ENCODE data around the gene GBP5. TPM values are rescaled to one million over a fixed set of nuclear protein-coding genes. Genes with fewer than 3 reads are reported as not detected.
"Not testable (repeated sequence)": the region's sequence is repeated elsewhere in the genome, so short reads cannot be mapped to it uniquely, and the experiment has no call there.

Gene GBP5, protein sequence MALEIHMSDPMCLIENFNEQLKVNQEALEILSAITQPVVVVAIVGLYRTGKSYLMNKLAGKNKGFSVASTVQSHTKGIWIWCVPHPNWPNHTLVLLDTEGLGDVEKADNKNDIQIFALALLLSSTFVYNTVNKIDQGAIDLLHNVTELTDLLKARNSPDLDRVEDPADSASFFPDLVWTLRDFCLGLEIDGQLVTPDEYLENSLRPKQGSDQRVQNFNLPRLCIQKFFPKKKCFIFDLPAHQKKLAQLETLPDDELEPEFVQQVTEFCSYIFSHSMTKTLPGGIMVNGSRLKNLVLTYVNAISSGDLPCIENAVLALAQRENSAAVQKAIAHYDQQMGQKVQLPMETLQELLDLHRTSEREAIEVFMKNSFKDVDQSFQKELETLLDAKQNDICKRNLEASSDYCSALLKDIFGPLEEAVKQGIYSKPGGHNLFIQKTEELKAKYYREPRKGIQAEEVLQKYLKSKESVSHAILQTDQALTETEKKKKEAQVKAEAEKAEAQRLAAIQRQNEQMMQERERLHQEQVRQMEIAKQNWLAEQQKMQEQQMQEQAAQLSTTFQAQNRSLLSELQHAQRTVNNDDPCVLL
- 100 to 1,000 TPM; 135 to 209 TPM for total RNA-seq

DNA sequence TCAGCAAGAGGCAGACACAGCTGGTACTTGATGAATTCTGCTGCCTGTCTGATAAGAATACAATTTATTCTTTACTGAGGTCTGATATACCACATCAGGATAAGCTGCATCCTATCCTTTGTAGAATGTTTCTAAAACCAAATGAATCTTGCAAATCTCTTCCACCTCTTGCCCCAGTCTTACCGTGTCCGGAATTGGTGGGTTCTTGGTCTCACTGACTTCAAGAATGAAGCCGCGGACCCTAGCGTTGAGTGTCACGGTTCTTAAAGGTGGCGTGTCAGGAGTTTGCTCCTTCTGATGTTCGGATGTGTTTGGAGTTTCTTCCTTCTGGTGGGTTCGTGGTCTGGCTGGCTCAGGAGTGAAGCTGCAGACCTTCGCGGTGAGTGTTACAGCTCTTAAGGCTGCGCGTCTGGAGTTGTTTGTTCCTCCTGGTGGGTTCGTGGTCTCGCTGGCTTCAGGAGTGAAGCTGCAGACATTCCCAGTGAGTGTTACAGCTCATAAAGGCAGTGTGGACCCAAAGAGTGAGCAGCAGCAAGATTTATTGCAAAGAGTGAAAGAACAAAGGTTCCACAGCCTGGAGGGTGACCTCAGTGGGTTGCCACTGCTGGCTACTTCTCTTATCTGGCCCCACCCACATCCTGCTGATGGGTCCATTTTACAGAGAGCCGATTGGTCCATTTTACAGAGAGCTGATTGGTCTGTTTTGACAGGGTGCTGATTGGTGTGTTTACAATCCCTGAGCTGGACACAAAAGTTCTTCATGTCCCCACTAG lies at the start of gene GBP5:
GBP5 (minus strand) TSS at position 592 of the 773 bp plus-strand sequence. CDS start 3,305 bp downstream, outside the sequence.
- H3K9me3 Mint-ChIP-seq; H3K27me3 Mint-ChIP-seq (ENCODE audit: low read depth): not testable (repeated sequence)
- Mint-ChIP-seq H3K36me3 (ENCODE audit: insufficient read depth in 2 of 2) (peaks cover 26 to 36% of the 10 kb centered on the region in 2 donors), H3K4me1 (ENCODE audit: low read depth) (peaks cover 73% of the 10 kb centered on the region), H3K27ac (peak within 1 kb of the TSS; percentile 99), H3K4me3 (peak within 1 kb of the TSS; percentile 97 to 98)
- ATAC-seq (replicated peaks in 1 of 2) (peak; percentile 71 to 75), DNase-seq (peak; percentile 74 to 77)

DNA sequence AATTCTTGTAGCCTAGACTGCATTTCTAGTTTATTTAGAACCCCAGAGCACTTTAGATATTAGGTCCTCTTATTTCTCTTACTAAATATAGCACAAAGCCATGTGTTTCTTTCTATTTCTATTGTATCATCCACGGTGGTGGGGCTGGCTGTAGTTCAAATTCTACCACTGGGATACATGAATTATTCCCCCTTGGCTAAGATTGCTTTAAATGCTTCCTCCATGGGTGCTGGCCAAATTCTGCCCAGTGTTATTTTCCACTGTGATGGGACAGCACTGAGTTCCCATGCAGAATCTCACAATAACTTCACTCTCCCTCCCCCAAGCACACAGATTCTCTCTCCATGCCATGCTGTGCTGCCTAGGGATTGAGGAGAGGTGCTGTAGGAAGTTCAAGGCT lies 49.7 kb upstream of the GBP5 start:
- H3K27me3 Mint-ChIP-seq (ENCODE audit: low read depth), result no peaks in the 10 kb centered on the region
- DNase-seq (no peak), ATAC-seq (replicated peaks in 1 of 2) (no peak)
- H3K9me3 Mint-ChIP-seq, result peaks cover 12 to 20% of the 10 kb centered on the region in 2 donors
- H3K36me3 Mint-ChIP-seq (ENCODE audit: insufficient read depth in 2 of 2), result peaks cover 14 to 23% of the 10 kb centered on the region in 2 donors
- H3K4me3 Mint-ChIP-seq, result no peak overlapping the region
- no peaks in the 10 kb centered on the region for H3K4me1 Mint-ChIP-seq (ENCODE audit: low read depth)
- H3K27ac Mint-ChIP-seq, result no peak overlapping the region

DNA sequence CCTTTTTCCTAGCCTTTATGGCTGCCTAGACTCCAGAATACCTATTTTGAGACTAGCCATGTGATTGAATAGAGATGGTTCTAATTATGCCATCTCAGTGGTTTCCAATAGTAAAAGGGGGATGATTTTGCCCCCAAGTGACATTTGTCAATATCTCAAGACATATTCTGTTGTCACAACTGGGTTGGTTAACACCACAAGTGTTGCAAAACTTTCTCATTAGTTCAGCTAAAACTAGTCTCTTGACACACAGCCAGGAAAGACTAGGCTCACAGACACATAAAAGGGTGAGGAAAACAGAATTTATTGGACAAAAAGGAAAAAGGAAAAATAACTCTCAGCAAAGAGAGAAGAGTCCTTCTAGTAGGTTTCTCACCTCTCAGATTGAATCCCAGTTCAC lies 39.9 kb upstream of the GBP5 start:
- ATAC-seq (replicated peaks in 1 of 2), result no peak
- peaks cover 17 to 18% of the 10 kb centered on the region in 2 donors for H3K9me3 Mint-ChIP-seq
- peaks cover 36% of the 10 kb centered on the region for H3K4me1 Mint-ChIP-seq (ENCODE audit: low read depth)
- DNase-seq, result no peak
- H3K4me3 Mint-ChIP-seq, result no peak overlapping the region
- H3K27ac Mint-ChIP-seq, result peak overlapping the region; percentile 76
- no peaks in the 10 kb centered on the region for H3K27me3 Mint-ChIP-seq (ENCODE audit: low read depth)
- peaks cover 18 to 19% of the 10 kb centered on the region in 2 donors for H3K36me3 Mint-ChIP-seq (ENCODE audit: insufficient read depth in 2 of 2)

DNA sequence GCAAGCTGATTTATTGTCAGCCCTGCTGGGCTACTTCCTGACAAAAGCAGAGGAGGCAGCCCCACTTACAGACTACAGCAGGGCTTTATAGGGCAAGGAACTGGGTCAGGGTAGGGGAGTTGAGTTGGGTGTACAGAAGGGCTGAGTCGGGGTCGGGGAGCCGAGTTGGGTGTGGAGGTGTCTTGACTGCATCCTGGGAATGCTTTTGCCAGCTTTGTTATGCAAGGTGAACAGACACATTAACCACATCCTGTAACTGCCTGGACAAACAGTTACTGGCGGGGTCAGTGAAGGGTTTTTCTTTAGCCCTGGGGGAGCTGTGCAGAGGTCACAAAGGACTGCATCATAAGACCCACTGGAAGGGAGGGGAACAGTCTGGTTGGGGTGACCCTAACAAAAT lies 39.1 kb upstream of the GBP5 start:
- Mint-ChIP-seq H3K9me3 (peaks cover 13% of the 10 kb centered on the region in 2 donors), H3K4me1 (ENCODE audit: low read depth) (peaks cover 41% of the 10 kb centered on the region), H3K4me3 (peak overlapping the region; percentile 18 to 80), H3K27ac (peak overlapping the region; percentile 97), H3K27me3 (ENCODE audit: low read depth) (no peaks in the 10 kb centered on the region), H3K36me3 (ENCODE audit: insufficient read depth in 2 of 2) (peaks cover 15 to 16% of the 10 kb centered on the region in 2 donors)
- ATAC-seq (replicated peaks in 1 of 2) (no peak), DNase-seq (no peak)

DNA sequence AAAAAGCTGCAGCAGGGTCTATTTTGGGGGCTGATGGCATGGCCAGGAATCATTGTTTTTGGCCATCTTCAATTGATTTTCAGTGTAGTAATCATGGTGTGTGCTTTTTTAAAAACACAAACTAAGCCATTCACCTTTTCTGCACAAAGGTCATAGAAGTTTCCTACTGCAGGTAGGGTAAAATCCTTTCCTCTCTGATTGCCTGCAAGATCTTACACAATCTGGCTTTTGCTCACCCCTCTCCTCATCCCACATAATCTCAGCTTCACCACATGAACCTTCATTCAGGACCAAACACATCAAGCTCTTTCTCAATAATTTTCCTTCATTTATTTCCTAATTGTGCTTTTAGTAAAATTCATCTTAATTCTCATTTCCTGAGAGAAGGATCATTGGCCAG lies 38.3 kb upstream of the GBP5 start:
- ATAC-seq (replicated peaks in 1 of 2), result peak; percentile 42 to 47
- peak overlapping the region; percentile 97 for H3K27ac Mint-ChIP-seq
- H3K4me1 Mint-ChIP-seq (ENCODE audit: low read depth), result peaks cover 44% of the 10 kb centered on the region
- peak overlapping the region; percentile 56 to 80 for H3K4me3 Mint-ChIP-seq
- no peaks in the 10 kb centered on the region for H3K27me3 Mint-ChIP-seq (ENCODE audit: low read depth)
- H3K9me3 Mint-ChIP-seq, result peaks cover 13% of the 10 kb centered on the region in 2 donors
- DNase-seq, result no peak
- H3K36me3 Mint-ChIP-seq (ENCODE audit: insufficient read depth in 2 of 2), result peaks cover 15 to 16% of the 10 kb centered on the region in 2 donors

DNA sequence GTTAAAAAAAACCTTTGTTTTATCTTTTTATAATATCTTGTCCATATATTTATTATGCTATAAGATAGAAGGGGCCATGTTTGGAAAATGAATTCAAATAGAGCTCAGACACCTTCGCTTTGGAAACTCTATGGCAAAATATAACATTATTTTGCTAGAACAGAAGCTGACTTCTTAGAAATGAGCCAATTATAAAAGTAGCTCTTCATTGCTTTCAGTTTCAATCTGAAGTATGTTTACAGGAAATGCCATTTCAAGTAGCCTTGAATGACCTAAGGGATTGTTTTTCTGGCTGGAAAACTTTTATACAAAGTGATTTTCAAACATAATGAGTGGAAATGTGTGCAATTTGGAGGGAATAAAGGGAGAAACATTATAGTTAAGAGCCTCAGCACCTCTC lies 37.8 kb upstream of the GBP5 start:
- Mint-ChIP-seq H3K9me3 (peaks cover 13% of the 10 kb centered on the region in 2 donors), H3K27me3 (ENCODE audit: low read depth) (no peaks in the 10 kb centered on the region), H3K36me3 (ENCODE audit: insufficient read depth in 2 of 2) (peaks cover 15 to 16% of the 10 kb centered on the region in 2 donors), H3K27ac (peak overlapping the region; percentile 97), H3K4me1 (ENCODE audit: low read depth) (peaks cover 49% of the 10 kb centered on the region), H3K4me3 (peak overlapping the region; percentile 56 to 80)
- DNase-seq, result no peak
- ATAC-seq (replicated peaks in 1 of 2), result peak; percentile 74 to 76

DNA sequence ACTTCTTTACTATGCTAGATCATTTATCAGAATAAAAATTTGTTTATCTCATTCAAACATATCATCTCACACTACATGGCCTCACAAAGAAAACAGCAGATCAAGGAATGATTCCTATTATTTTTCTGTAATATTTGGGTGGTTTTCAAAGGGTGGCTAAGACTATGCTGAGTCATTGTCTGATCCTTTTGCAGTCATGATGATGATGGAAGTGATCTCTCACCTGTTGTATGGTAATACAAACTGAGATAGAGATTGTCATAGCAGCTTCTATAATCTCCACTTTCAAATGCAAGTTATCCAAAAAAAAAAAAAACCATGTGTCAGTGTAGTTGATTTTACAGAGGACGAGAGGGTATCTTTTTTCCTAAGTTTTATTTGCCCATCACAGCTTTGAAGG lies 37.2 kb upstream of the GBP5 start:
- peak; percentile 59 to 62 for ATAC-seq (replicated peaks in 1 of 2)
- peaks cover 55% of the 10 kb centered on the region for H3K4me1 Mint-ChIP-seq (ENCODE audit: low read depth)

DNA sequence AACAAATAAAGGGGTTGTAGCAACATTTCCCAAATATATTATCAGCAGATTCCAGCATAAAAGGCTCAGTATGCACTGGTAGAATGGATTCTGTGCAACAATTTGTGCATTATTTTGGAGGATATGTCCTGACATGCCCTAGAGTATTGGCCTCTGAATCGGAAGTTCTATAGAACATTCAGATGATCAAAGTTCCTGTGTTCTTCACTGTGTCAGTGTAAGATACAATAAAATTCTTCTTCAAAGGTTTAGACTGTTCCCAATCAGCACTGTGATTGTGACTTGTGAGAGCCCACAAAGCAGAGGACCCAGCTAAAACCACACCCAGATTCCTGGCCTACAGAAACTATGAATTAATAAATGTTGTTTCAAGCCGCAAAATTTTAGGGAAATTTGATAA lies 33.6 kb upstream of the GBP5 start:
- Mint-ChIP-seq H3K4me3 (no peak overlapping the region), H3K4me1 (ENCODE audit: low read depth) (peaks cover 56% of the 10 kb centered on the region), H3K36me3 (ENCODE audit: insufficient read depth in 2 of 2) (peaks cover 5 to 13% of the 10 kb centered on the region in 2 donors), H3K9me3 (peaks cover 9 to 10% of the 10 kb centered on the region in 2 donors), H3K27ac (no peak overlapping the region), H3K27me3 (ENCODE audit: low read depth) (no peaks in the 10 kb centered on the region)
- DNase-seq (no peak), ATAC-seq (replicated peaks in 1 of 2) (no peak)

More for the DNA sequence above, 37.2 kb upstream of the GBP5 start:
- peaks cover 13% of the 10 kb centered on the region in 2 donors for H3K9me3 Mint-ChIP-seq
- no peak for DNase-seq
- peak overlapping the region; percentile 97 for H3K27ac Mint-ChIP-seq
- H3K4me3 Mint-ChIP-seq, result peak overlapping the region; percentile 56 to 80
- no peaks in the 10 kb centered on the region for H3K27me3 Mint-ChIP-seq (ENCODE audit: low read depth)
- peaks cover 15 to 16% of the 10 kb centered on the region in 2 donors for H3K36me3 Mint-ChIP-seq (ENCODE audit: insufficient read depth in 2 of 2)

DNA sequence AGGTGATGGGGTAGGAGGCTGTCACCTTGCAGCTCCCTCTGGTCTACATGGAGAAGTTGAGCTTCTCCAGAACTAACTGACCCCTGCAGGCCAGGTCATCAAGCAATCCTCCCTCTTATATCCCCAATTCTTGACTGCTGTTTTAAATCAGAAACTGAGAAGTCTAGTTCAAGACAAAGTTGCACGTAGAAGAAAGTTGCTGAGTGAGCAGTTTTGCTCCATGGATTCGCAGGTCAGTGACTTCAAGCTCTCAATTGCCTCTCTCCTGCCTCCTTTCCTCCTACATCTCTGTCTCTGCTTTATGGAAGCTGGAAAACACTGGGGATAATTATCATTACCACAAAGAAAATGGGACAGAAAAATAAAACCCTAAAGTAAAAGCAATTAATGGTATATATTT lies 32.8 kb upstream of the GBP5 start:
- H3K36me3 Mint-ChIP-seq (ENCODE audit: insufficient read depth in 2 of 2), result peaks cover 5 to 11% of the 10 kb centered on the region in 2 donors
- ATAC-seq (replicated peaks in 1 of 2), result no peak
- peak overlapping the region in 1 of 2 donors; percentile 16 for H3K4me3 Mint-ChIP-seq
- peaks cover 8 to 9% of the 10 kb centered on the region in 2 donors for H3K9me3 Mint-ChIP-seq
- peaks cover 56% of the 10 kb centered on the region for H3K4me1 Mint-ChIP-seq (ENCODE audit: low read depth)
- no peak for DNase-seq
- H3K27me3 Mint-ChIP-seq (ENCODE audit: low read depth), result no peaks in the 10 kb centered on the region
- H3K27ac Mint-ChIP-seq, result no peak overlapping the region

DNA sequence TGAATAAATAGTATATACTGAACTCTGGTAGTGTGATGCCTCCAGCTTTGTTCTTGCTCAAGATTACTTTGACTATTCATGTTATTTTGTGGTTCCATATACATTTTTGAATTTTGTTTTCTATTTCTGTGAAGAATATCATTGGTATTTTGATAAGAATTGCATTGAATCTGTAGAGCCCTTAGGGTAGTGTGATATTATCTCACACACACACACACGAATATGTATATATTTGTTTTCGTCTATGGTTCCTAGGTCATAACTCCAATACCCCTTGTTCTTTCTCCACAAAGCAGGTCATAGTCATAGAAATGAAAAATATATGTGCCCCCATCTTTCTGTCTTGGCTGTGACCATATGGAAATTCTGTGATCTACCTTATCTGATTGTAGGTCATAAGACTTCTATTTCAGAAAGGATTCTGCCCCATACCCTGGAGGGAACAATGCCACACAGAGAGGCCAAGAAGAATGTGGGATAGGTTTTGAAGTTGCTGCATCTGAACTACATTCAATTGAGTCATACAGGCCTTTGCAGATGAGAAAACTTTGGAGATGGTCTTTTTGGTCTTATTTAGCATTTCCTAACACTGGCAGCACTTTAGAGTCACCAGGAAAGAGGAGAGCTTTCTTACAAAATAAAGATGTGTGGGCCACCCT lies 32.0 kb upstream of the GBP5 start:
- peaks cover 8 to 9% of the 10 kb centered on the region in 2 donors for H3K9me3 Mint-ChIP-seq
- peaks cover 3 to 11% of the 10 kb centered on the region in 2 donors for H3K36me3 Mint-ChIP-seq (ENCODE audit: insufficient read depth in 2 of 2)
- DNase-seq (no peak), ATAC-seq (replicated peaks in 1 of 2) (no peak)
- H3K27me3 Mint-ChIP-seq (ENCODE audit: low read depth), result no peaks in the 10 kb centered on the region
- no peak overlapping the region for H3K4me3 Mint-ChIP-seq
- H3K4me1 Mint-ChIP-seq (ENCODE audit: low read depth), result peaks cover 56% of the 10 kb centered on the region
- H3K27ac Mint-ChIP-seq, result no peak overlapping the region

DNA sequence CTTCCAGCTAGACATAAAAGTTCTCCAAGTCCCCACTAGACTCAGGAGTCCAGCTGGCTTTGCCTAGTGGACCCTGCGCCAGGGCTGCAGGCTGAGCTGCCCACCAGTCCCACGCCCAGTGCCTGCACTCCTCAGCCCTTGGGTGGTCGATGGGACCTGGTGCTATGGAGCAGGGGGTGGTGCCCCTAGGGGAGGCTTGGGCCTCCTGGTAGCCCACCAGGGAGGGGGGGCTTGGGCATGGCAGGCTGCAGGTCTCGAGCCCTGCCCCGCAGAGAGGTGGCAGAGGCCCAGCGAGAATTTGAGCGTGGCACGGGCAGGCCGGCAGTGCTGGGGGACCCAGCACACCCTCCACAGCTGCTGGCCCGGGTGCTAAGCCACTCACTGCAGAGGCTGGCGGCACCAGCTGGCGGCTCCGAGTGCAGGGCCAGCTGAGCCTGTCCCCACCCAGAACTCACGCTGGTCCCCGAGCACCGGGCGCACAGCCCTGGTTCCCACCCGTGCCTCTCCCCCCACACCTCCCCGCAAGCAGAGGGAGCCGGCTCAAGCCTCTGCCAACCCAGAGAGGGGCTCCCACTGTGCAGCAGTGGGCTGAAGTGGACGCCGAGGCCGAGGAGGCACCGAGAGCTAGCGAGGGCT lies 30.2 kb upstream of the GBP5 start:
- no peak for ATAC-seq (replicated peaks in 1 of 2)
- H3K4me3 Mint-ChIP-seq, result no peak overlapping the region
- H3K27me3 Mint-ChIP-seq (ENCODE audit: low read depth), result no peaks in the 10 kb centered on the region
- DNase-seq, result no peak
- peaks cover 60% of the 10 kb centered on the region for H3K4me1 Mint-ChIP-seq (ENCODE audit: low read depth)
- H3K9me3 Mint-ChIP-seq, result peaks cover 4% of the 10 kb centered on the region in 2 donors
- H3K27ac Mint-ChIP-seq, result no peak overlapping the region
- peaks cover 0 to 3% of the 10 kb centered on the region in 2 donors for H3K36me3 Mint-ChIP-seq (ENCODE audit: insufficient read depth in 2 of 2)

DNA sequence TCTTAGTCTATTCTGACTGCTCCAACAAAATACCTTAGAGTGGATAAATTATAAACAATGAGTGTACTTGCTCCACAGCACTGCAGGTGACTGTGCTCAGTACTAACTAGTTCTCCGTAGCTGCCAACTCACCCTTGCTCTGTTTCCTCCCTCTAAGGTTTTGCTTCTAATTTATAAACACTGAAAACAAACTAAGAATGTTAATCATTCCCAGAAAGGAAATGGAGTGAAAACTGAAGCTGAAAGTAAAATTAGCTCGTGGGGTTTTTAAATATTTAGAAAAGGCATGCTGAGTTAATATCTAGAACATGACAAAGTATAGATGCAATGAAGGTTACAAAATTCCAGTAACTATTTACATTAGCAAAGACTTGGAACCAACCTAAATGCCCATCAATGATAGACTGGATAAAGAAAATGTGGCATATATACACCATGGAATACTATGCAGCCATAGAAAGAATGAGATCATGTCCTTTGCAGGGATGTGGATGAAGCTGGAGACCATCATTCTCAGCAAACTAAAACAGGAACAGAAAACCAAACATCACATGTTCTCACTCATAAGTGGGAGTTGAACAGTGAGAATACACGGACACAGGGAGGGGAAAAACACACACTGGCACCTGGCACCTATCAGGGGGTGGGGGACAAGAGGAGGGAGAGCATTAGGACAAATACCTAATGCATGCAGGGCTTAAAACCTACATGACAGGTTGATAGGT lies 27.2 kb upstream of the GBP5 start:
- peak overlapping the region; percentile 12 to 64 for H3K4me3 Mint-ChIP-seq
- H3K27ac Mint-ChIP-seq, result peak overlapping the region; percentile 86
- not testable (repeated sequence) for H3K27me3 Mint-ChIP-seq (ENCODE audit: low read depth); H3K36me3 Mint-ChIP-seq (ENCODE audit: insufficient read depth in 2 of 2); H3K9me3 Mint-ChIP-seq
- H3K4me1 Mint-ChIP-seq (ENCODE audit: low read depth), result peaks cover 66% of the 10 kb centered on the region
- ATAC-seq (replicated peaks in 1 of 2), result peak; percentile 97
- peak; percentile 46 to 52 for DNase-seq

Data from activated T-cell treated with anti-CD3 and anti-CD28 coated beads, Interleukin-2, amount 50 U/mL, for 72 hours (primary cell).